Activated naive CD4-positive, alpha-beta T cell treated with Interleukin-2 at 50 U/mL for 16 hours (primary cell): ENCODE results near the gene AGFG1.
A peak's percentile ranks its signal among the peaks of the same experiment; 100 is the strongest.

Source experiments
- DNase-seq: peaks from one replicate; pipeline ENCODE4 v3.0.0-alpha.2; 2020

The AGFG1 gene, protein sequence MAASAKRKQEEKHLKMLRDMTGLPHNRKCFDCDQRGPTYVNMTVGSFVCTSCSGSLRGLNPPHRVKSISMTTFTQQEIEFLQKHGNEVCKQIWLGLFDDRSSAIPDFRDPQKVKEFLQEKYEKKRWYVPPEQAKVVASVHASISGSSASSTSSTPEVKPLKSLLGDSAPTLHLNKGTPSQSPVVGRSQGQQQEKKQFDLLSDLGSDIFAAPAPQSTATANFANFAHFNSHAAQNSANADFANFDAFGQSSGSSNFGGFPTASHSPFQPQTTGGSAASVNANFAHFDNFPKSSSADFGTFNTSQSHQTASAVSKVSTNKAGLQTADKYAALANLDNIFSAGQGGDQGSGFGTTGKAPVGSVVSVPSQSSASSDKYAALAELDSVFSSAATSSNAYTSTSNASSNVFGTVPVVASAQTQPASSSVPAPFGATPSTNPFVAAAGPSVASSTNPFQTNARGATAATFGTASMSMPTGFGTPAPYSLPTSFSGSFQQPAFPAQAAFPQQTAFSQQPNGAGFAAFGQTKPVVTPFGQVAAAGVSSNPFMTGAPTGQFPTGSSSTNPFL

DNA sequence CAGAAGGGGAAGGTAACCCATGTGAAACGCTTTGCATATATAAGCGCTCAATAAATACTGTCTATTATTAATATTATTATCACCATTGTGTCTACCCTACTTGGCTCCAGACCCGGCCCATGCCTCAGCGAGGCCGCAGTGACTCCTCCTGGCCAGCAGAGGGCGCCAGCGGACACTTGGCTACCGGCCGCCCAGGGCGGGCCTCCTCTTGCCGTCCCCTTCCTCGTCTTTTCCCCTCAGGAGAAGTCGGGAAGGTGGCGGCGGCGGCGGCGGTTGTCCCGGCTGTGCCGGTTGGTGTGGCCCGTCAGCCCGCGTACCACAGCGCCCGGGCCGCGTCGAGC lies at the start of gene AGFG1:
TSS of gene AGFG1 (plus strand) at position 233 of the 341 bp plus-strand sequence. CDS start 266 bp downstream, outside the sequence.
- DNase-seq = peak; percentile 89

DNA sequence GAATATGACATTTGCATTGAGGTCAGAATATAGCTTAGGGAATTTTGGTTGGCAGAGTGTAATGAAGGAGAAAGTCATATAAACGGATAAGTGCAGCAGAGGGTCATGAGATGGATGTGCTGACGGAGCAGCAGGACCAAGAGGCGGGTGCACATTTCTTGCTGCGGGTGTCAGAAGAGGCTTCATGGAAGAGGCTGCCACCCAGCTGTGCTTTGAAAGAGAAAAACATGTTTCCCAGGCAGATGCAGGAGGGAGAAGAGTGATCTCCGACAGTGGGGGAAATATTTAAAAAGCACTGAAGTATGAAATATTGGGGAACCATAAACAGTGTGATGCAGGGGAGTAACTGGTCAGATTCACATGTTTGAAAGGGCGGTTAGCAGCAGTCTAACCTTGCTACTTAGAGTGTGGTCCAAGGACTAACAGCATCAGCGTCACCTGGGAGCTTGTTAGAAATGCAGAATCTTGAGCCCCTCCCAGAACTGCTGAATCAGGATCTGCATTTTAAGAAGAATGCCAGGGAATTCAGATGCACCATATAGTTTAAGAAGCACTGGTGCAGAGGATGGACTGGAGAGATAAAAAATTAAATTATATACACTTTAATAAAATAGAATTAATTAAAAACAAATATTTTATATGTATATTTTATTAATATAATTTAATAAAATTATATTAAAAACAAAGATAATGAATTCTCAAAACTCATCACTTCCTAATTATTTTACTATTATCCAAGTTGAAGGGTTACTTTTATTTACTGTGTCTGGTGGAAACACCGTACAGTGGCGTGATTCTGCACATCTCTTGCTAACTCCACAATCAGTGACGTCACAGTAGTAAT lies 48.1 kb upstream of the AGFG1 start:
- DNase-seq = no peak

DNA sequence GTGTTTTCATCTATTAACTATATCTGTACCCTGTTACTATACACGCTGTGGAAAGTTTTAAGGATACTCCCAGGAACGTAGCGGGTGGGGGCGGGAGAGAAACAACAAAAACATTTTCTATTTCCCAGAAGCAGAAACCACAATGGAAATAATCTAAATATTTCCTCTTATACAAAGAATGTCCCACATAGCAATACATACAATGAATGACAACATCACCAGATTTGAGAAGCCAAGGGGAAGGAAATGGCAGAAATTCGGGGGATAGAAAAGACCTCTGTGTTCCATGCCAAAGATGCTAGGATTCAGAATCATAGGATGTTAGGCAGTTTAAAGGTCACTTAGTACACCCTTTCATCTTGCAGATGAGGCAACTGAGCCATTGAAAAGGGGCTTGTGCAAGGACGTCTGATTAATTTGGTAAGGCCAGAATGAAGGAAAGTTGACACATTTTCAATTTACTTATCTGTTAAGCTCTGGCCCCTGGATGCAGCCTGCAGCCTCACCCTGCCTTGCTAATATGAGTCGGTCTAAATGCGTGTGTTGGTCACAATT lies 43.1 kb upstream of the AGFG1 start:
- no peak for DNase-seq

DNA sequence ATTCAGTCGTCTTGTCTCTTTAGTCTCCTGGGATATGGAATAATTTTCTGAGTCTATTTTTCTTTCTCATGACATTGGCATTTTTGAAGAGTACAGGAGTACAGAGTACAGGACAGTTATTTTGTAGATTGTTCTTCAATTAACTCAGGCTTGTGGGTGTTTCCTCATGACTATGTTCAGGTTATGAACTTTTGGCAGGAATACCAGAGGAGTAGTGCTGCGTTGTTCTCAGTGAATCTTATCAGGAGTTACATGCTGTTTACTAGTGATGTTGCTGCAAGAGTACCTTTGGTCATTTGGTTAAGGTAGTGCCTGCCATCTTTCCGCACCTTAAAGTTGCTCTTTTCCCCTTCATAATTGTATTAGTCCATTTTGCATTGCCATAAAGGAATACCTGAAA lies 41.3 kb upstream of the AGFG1 start:
- DNase-seq = no peak

DNA sequence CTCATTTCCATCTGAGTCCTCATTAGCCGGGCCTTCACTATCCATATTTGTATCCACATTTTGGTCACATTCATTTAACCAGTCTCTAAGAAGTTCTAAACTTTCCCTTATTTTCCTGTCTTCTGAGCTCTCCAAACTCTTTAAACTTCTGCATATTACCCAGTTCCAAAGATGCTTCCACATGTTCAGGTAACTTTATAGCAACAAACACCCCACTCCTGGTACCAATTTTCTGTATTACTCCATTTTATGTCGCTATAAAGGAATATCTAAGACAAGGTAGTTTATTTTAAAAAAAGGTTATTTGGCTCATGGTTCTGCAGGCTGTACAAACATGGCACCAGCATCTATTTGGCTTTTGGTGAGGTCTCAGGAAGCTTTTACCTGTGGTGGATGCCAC lies 38.8 kb upstream of the AGFG1 start:
- no peak for DNase-seq

DNA sequence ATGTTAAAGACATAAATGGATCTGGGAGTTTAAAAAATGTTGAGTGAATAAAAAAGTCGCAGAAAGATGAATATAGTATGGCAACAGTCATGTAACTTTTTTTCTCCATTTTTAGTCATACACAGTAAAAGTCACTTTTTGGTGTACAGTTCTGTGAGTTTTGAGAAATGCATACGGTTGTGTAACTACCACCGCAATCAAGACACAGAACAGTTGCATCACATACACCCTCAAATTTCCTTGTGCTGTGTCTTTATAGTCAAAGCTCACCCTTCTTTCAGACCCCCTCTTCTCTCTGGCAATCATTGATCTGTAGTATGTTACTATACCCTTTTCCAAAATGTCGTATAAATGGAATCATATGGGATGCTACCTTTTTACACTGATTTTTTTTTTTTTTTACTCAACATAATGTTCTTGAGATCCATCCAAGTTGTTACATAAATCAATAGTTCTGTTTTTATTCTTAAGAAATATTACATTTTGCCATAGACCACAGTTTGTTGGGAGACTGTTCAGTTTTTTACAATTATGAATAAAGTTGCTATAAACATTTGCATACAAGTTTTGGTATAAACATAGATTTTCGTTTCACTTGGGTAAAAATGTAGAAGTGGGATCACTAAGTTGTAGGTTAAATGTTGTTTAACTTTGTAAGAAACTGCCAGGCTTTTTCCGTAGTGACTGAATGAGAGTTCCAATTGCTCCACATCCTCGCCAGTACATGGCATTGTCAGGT lies 35.4 kb upstream of the AGFG1 start:
- no peak for DNase-seq

DNA sequence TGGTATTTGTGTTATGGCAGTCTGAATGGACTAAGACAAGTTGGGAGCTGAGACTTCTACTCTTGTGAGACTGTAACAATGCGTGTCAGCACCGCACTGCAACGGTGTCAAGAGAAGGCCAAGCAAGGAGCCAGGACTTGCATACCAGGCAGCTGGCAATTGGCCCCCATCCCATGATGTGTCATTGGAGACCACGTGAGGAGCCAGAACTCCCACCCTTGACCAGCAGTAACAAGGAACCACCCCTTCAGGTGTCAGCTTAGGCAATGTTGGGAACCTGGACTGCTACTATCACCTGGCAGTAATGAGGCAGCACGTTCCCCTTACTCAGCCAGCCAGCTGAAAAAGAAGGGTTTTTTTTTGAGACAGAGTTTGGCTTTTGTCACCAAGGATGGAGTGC lies 32.7 kb upstream of the AGFG1 start:
- DNase-seq = no peak

DNA sequence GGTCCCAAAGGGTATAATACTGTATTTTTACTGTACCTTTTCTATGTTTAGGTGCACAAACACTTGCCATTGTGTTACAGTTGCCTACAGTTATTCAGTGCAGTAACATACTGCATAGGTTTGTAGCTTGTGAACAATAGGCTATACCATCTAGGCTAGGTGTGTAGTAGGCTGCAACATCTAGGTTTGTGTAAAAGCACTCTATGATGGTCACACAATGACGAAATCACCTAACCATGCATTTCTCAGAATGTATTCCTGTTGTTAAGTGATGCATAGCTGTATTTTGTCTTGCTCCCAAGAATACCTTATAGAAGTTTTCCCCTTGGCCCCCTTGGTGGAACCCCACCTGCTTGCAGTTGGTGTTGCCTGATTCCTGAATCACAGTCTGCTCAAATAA lies 29.3 kb upstream of the AGFG1 start:
- DNase-seq = no peak

DNA sequence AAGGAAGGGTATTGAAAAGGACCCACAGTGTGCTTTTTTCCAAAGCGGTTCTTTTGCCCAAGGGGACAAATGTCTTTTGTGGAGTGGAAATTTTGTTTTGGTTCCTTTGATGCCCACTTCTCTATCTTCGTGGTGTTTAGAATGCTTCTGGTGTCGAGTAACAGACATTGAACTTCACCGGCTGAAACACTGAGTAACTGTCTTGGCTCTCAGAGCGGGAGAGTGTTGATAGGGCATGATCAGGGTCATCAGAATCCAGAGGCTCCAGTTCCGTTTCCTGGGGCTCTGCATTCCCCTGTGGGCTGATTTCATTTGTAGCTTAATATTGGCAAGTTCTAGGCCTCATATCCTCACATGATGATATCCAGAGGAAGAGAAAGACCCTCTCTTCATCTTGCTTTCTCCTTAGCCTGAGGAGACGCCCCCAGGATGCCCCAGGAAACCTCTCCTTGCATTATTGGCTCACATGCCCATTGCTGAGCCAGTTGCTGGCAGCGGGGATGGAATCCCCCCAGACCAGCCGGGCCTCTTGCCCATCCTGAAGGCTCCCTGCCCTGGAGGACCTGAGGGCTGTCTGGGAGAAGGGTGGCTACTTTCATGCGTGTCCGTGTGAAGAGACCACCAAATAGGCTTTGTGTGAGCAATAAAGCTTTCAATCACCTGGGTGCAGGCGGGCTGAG lies 27.9 kb upstream of the AGFG1 start:
- DNase-seq = no peak

DNA sequence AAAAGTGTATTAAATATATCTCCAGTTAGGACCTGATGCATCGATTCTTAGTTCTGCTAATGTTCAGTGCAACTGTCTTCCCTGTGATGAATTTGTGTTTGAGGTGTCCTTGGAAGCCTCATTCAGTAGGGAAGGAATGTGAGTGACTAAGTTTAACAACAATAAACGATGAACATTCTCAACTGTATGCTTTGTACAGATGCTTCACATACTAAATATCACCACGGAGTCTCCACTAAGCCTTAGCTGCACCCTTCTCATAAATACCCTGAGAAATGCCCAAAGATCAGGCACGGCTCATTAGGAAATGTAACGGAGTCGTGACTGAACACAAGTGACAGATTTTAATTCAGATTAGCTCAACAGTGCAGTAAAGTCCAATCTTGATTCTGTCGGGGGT lies 24.4 kb upstream of the AGFG1 start:
- DNase-seq = no peak

DNA sequence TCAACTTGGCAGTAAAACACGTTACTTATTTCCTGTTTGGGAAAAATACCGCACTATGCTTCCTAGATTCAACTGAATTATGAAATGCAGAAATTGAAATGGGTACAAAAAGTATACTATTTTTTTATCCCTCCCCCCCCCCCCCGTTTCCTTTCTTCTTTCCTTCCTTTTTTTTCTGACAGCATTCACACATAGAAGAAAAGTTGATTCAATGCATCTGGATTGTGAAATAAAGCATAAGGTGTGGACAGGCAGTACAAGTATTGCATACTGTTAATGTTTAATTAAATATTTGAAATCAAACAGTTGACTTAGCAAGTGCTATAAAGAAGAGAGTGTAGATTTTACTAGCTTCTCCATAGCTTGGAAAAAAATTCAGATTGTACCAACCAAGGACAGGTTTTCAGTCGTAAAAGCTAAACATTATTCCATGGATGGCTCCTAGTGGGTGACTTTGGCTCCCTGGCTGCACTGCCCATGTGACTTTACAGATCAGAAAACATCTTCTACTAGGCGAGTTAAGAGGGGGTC lies 21.6 kb upstream of the AGFG1 start:
- DNase-seq = no peak

DNA sequence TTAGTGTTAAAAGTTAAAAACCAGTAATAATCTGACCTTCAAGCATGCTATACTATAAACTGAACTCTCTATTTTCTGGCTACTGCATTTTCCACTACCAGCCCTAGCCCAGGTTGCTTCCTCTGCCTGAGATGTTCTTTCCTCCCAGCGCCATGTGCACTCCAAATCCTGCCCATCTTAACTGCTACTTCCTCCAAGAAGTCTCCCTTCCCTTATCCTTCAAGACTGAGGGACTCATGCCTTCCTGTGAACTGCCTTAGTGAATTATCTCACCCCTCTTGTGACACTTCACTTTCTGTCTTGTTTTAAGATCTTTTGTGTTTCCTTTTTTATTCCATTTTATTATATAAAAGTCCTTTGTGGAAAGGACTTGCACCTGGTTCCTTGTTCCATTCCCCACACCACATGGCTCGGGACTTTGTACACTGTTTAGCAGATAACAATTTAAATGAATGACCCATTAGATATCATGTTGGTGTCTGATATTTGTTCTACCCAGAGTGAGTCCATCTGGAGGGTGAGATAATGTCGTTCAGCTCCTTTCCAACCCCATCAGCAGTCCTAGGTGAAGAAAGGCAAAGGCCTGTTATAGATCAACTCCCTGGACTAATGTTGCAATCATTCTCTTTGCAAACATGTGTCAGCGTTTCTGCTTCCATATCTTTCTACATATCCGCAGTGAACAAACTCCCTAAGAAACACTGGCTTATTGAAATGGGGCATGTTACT lies 20.9 kb upstream of the AGFG1 start:
- no peak for DNase-seq

DNA sequence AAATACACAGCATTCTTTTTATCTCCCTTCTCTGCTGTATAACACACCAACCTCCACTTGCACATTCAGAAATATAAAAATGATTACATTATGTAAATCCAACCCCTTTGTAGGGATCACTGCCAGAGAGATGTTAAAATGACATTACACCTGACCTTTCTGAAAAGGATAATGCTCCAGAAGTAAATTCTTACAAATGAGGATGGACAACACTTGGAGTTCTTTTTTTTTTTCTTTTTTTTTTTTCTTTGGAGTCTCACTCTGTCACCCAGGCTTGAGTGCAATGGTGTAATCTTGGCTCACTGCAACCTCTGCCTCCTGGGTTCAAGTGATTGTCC lies 20.3 kb upstream of the AGFG1 start:
- no peak for DNase-seq

DNA sequence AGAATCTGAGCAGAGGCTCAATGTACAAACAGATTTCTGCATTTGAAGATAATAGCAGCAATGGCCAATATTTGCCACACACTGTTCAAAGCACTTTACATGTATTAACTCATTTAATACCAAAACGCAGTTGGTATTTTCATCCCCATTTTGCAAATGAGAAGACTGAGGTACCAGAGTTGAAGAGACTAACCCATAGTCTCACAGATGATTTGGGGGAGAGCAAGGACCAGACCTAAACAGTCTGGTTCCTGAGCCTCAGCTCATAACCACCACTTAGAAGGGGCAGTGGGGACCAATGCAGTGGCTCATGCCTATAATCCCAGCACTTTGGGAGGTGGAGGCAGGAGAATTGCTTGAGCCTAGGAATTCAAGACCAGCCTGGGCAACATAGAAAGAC lies 18.1 kb upstream of the AGFG1 start:
- DNase-seq = no peak

DNA sequence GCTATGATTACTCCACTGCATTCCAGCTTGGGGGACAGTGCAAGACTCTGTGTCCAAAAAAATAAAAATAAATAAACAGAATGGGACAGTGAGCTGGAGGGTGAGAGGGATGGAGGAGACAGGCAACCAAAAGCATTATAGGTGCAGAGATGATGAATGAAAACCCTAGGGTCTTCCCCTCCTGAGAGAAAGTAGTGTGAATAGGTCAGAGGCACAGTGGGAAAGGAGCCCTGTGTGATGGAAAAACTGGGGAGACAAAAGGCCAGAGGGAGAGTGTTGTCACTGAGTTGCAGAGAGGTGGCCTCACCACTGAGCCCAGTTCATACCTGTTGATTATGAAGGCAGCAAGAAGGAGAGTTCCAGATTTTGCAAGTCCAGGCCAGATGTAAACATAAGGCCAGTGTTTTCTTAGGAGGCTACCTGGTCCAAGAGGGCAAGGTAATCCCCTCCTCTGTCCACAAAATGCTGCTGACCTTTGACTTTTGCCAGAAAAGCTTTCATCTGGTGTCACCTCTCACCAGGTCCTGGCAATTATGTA lies 17.6 kb upstream of the AGFG1 start:
- DNase-seq = no peak

DNA sequence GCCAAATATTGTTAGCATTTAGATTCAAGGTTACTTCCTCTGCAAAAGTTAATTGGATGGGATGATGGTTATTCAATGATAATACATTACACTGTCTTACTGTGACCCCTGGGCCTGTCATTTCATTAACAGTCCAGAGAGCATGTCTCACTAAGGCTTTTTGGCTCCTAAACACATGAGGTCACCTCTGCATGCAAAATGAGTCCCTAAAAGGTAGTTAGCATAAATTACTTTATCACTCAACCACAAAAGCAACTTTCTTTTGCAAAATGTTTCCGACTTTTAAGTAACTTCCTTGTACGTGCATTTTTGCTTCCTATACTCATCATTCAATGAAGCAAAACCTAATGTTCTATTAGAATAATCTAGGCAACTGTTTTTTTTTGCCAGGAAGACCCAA lies 16.8 kb upstream of the AGFG1 start:
- no peak for DNase-seq

DNA sequence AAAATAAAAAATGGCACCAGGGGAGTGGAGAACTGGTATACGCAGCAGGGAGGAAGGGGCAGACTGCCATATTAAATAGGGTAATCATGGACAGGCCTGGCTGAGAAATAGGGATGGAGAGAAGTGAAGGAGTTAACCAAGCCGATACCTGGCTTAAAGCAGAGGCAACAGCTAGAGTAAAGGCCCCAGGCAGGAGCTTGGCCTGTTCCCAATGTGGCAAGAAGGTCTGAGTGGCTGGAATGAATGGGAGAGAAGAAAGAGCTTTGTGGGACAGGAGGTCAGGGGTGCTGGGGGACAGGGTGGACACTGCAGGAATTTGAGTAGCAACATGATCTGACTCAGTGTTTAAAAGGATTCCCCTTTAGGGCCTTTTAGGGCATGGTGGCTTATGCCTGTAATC lies 15.9 kb upstream of the AGFG1 start:
- no peak for DNase-seq

DNA sequence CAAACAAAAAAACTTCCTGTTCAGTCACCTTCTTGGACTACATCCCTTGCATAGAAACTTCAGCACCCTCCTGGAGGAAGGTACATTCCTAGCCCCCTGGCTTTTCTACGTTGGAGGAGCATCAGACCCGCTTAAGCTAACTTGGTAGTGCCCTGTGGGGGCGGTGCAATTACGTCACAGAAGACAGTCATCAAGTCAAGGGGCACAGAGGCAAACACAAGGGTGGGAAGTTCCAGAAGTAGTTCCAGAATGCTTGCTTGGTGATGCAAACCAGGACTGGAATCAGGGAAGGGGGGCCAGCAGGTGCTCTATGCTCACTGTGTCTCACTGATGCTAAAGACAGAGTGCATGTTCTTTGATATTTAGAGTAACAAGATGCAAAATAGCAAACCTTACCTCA lies 15.2 kb upstream of the AGFG1 start:
- DNase-seq = no peak

DNA sequence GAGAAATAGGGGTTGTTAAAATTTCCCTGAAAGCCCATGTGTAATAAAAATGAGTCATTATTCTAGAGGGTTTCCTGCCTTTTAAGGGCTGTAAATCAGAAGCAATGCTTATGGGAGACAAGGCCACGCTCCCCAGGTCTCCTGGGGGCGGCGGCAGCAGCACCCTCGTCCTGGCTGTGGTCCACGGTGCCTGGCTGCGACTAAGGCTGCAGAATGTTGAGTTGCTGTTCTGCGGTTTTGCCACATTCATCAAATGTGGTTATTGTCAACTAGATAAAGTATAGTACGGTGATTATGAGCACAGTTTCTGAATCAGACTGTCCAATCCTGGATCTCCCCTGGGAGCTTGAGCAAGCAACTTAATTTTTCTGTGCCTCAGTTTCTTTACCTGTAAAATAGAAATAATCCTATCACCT lies 11.9 kb upstream of the AGFG1 start:
- DNase-seq = peak; percentile 73

DNA sequence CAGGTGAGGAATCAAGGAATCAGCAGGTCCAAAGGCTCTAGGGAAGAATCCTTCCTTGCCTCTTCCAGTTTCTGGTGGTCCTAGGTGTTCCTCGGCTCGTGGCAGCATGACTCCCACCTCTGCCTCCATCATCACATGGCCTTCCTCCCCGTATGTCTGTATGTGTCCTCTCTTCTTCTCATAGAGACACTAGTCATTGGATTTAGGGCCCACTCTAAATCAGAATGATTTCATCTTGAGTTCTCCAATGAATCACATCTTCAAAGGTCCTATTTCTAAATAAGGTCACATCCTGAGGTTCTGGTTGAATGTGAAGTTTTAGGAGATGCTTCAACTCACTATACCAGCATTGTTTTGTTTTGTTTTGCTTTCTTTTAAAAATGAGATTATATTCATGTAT lies 11.1 kb upstream of the AGFG1 start:
- no peak for DNase-seq

DNA sequence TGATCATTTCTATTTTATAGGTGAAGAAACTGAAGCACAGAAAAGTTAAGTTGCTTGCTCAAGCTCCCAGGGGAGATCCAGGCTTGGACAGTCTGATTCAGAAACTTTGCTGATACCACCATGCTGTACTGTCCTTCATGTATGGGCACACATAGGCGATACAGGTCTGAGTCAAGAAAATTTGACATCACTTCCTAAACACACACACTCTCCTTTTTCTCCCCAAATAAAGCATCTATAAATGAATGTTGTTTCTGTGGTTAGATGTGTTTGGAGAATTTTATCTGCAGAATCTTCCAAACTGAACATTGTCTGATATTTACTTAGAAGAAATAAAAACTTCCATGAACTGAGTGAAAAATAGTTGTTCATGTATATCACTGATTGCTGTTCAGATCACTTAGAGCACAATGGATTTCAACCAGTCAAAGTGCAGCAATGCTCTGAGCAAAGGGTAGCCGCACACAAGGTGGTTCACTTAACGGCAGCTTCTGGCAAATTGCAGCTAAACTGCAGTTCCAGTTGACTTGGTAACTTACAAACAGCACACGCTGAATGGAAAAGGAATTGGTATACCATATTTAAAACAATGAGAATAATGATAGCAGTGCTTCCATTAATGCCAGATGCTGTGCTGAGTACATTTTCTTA lies 10.0 kb upstream of the AGFG1 start:
- DNase-seq = no peak
